Erythroblast (primary cell): ENCODE data around the gene AFAP1L1.

ENCODE experiments used
- GATA1 ChIP-seq: IDR thresholded peaks from 2 replicates; pipeline ENCODE4 v1.6.1; 2011; ENCODE audit warnings: low read depth, mild to moderate bottlenecking, control low read depth, low read length, moderate library complexity
- POLR2A ChIP-seq: IDR thresholded peaks from 2 replicates; pipeline ENCODE4 v1.6.1; 2011; ENCODE audit warnings: mild to moderate bottlenecking, low read length

DNA sequence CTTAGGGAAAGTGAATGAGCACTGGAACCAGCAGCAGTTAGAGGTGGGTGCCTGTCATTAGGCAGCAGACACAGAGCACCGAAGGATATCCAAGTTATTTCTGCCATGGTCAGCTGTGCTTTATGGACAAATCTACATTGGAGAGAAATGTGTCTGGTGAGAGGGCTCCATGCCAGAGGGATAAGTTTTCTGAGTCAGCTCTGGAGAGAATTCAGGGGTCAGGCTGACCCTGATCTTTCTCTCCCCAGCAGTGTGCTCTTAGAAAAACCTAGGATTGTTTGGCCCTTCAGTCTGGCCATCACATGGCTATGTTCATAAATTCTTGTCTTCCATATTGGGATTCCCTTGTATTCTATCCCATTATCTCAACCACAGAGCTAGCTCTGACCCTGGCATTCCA is 116.3 kb downstream of the AFAP1L1 start:
- no peak for TF ChIP-seq POLR2A
- TF ChIP-seq GATA1 = no peak
